GM18508 (cell line): ENCODE data around the gene HSD3B1.

Experiments
- ATAC-seq: cut with Tn5 transposase; IDR thresholded peaks from one replicate; pipeline ENCODE4 v1.9.1; 2021; ENCODE audit warnings: moderate number of reproducible peaks; ENCODE audit not compliant: insufficient read depth, unreplicated experiment

The HSD3B1 gene

GRCh38 chr1:119506941-119507340, at the start of gene HSD3B1:
Gene HSD3B1, plus strand, starts transcription at chr1:119507210. Its CDS starts 267 bp downstream, at chr1:119507477.
- ATAC-seq: no peak

- ATAC-seq: no peak
Measured at GRCh38 chr1:119462964-119463363, 44.0 kb upstream of the HSD3B1 start.

GRCh38 chr1:119463569-119463968, 43.4 kb upstream of the HSD3B1 start:
- no peak for ATAC-seq

- no peak for ATAC-seq
Measured at GRCh38 chr1:119466445-119466844, 40.6 kb upstream of the HSD3B1 start.

- no peak for ATAC-seq
Measured at GRCh38 chr1:119467219-119467618, 39.8 kb upstream of the HSD3B1 start.

GRCh38 chr1:119467857-119468668, 38.9 kb upstream of the HSD3B1 start:
- no peak for ATAC-seq

GRCh38 chr1:119469741-119470140, 37.3 kb upstream of the HSD3B1 start:
- ATAC-seq: no peak

GRCh38 chr1:119470377-119470776, 36.6 kb upstream of the HSD3B1 start:
- ATAC-seq: no peak

- no peak for ATAC-seq
Measured at GRCh38 chr1:119470958-119471357, 36.1 kb upstream of the HSD3B1 start.

- no peak for ATAC-seq
Measured at GRCh38 chr1:119471566-119471965, 35.4 kb upstream of the HSD3B1 start.

GRCh38 chr1:119472080-119472818, 34.8 kb upstream of the HSD3B1 start:
- no peak for ATAC-seq

GRCh38 chr1:119472819-119473175, 34.2 kb upstream of the HSD3B1 start:
- no peak for ATAC-seq

- ATAC-seq: no peak
Measured at GRCh38 chr1:119475866-119476439, 31.1 kb upstream of the HSD3B1 start.

GRCh38 chr1:119477710-119478109, 29.3 kb upstream of the HSD3B1 start:
- ATAC-seq: no peak

GRCh38 chr1:119480175-119480574, 26.8 kb upstream of the HSD3B1 start:
- ATAC-seq: no peak

GRCh38 chr1:119481951-119482350, 25.1 kb upstream of the HSD3B1 start:
- no peak for ATAC-seq

- ATAC-seq: no peak
Measured at GRCh38 chr1:119482517-119483425, 24.2 kb upstream of the HSD3B1 start.

- no peak for ATAC-seq
Measured at GRCh38 chr1:119483441-119484200, 23.4 kb upstream of the HSD3B1 start.

GRCh38 chr1:119485201-119485600, 21.8 kb upstream of the HSD3B1 start:
- no peak for ATAC-seq

- ATAC-seq: no peak
Measured at GRCh38 chr1:119488216-119488615, 18.8 kb upstream of the HSD3B1 start.
